Endothelial cell of umbilical vein (primary cell): ENCODE measurements around the gene OSBP2. TPM values are rescaled to one million over a fixed set of nuclear protein-coding genes. Genes with fewer than 3 reads are reported as not detected.

Experiments
- BruUV-seq: library from RNA; stranded (reverse); fragments of 400-500 nt; replicated peaks from 2 replicates; lab custom pipeline; 2021; lab: Mats Ljungman, UMichigan
- CTCF ChIA-PET: fragments of 300-600, 350-600 bp; sonication (Branson Sonifier 250); formaldehyde crosslinking; loops from one replicate; lab custom pipeline; 2021; ENCODE audit warnings: antibody characterized with exemption, inconsistent platforms; lab: Charles Lee
- POLR2A ChIA-PET: fragments of 300-600, 350-600 bp; sonication (Branson Sonifier 250); formaldehyde crosslinking; loops from one replicate; lab custom pipeline; 2021; ENCODE audit warnings: antibody characterized with exemption, inconsistent platforms; lab: Charles Lee
- DNase-seq: peaks from one replicate; pipeline ENCODE4 v3.0.0-alpha.2; 2011; ENCODE audit warnings: low read depth, low spot score
- FAIRE-seq: peaks from 2 replicates; lab custom pipeline; 2011; peaks lifted over from hg19 to GRCh38; lab: Jason Lieb, UNC
- H2AFZ ChIP-seq: 2 replicates; pipeline ENCODE4 v1.6.0; 2012; ENCODE audit warnings: low read depth, low read length, control low read depth, inconsistent platforms
- H3K27ac ChIP-seq: 2 replicates; pipeline ENCODE4 v1.5.1; 2011; ENCODE audit warnings: low read depth, mild to moderate bottlenecking, control low read depth, low read length, moderate library complexity; ENCODE audit not compliant: insufficient read depth
- H3K27me3 ChIP-seq, 2 experiments: 2 replicates each; pipeline versions ENCODE4 v1.6.0 to v1.6.1; 2011; ENCODE audit warnings: low read length in 2 of 2, mixed read lengths in 1 of 2; ENCODE audit not compliant: control insufficient read depth in 2 of 2, insufficient read depth in 2 of 2
- H3K36me3 ChIP-seq, 2 experiments: 2 replicates in 1 of 2; 3 replicates in 1 of 2; pipeline ENCODE4 v1.5.1; 2011; ENCODE audit warnings: low read length in 2 of 2, mild to moderate bottlenecking in 1 of 2, moderate library complexity in 1 of 2; ENCODE audit not compliant: control insufficient read depth in 2 of 2, insufficient read depth in 2 of 2; ENCODE audit errors: extremely low read depth in 1 of 2
- H3K4me1 ChIP-seq: 3 replicates; pipeline ENCODE4 v1.5.1; 2011; ENCODE audit warnings: mild to moderate bottlenecking, low read length; ENCODE audit not compliant: control insufficient read depth, insufficient read depth; ENCODE audit errors: extremely low read depth
- H3K4me2 ChIP-seq: 2 replicates; pipeline ENCODE4 v1.6.1; 2011; ENCODE audit warnings: low read length, control low read depth, mixed read lengths; ENCODE audit not compliant: insufficient read depth
- H3K4me3 ChIP-seq, 3 experiments: fragments of 200-600 bp in 1 of 3; sonication (generic), shearing (Covaris generic) in 1 of 3; replicated peaks in 1 of 3; 2 replicates each; pipeline ENCODE4 v1.5.1; 2011 to 2016; ENCODE audit warnings: control low read depth in 3 of 3, low read length in 3 of 3, mild to moderate bottlenecking in 2 of 3, inconsistent platforms in 1 of 3, low read depth in 1 of 3, moderate library complexity in 1 of 3; ENCODE audit not compliant: insufficient read depth in 1 of 3
- H3K79me2 ChIP-seq: 2 replicates; pipeline ENCODE4 v1.6.0; 2012; ENCODE audit warnings: low read length, inconsistent platforms; ENCODE audit not compliant: control insufficient read depth, insufficient read depth
- H3K9ac ChIP-seq: replicated peaks from 2 replicates; pipeline ENCODE3; 2011; ENCODE audit warnings: low read length, control low read depth; ENCODE audit not compliant: insufficient read depth; ENCODE audit errors: extremely low read depth
- H3K9me1 ChIP-seq: replicated peaks from 3 replicates; pipeline ENCODE4 v1.6.0; 2011; ENCODE audit warnings: mild to moderate bottlenecking, low read length; ENCODE audit not compliant: control insufficient read depth, insufficient read depth; ENCODE audit errors: extremely low read depth
- H3K9me3 ChIP-seq: replicated peaks from 2 replicates; pipeline ENCODE4 v1.5.1; 2012; ENCODE audit warnings: low read length, inconsistent platforms; ENCODE audit not compliant: control insufficient read depth, insufficient read depth
- H4K20me1 ChIP-seq: replicated peaks from 2 replicates; pipeline ENCODE3; 2011; ENCODE audit warnings: mild to moderate bottlenecking, low read length; ENCODE audit not compliant: control insufficient read depth, insufficient read depth; ENCODE audit errors: extremely low read depth
- CTCF ChIP-seq, 2 donors: IDR thresholded peaks; 1 replicate in 1 of 2; 2 replicates in 1 of 2; pipeline ENCODE4 v1.5.1; 2011; ENCODE audit warnings: low read length in 2 of 2, mild to moderate bottlenecking in 2 of 2, moderate library complexity in 2 of 2, control low read depth in 1 of 2, inconsistent platforms in 1 of 2, low read depth in 1 of 2; ENCODE audit not compliant: insufficient read depth in 1 of 2; ENCODE audit errors: extremely low read depth in 1 of 2
- FOS ChIP-seq: IDR thresholded peaks from 2 replicates; pipeline ENCODE4 v1.6.1; 2011; ENCODE audit warnings: mild to moderate bottlenecking, low read length, moderate library complexity, borderline replicate concordance; ENCODE audit not compliant: insufficient read depth
- JUN ChIP-seq: IDR thresholded peaks from 2 replicates; pipeline ENCODE4 v1.6.1; 2011; ENCODE audit warnings: borderline replicate concordance, low read depth; ENCODE audit not compliant: insufficient read length, insufficient read depth
- dilution Hi-C: fragments of 300-500 bp; cut with MboI; formaldehyde crosslinking; loops from one replicate; pipeline ENCODE4 v1.15.0; 2019; ENCODE audit warnings: low sequenced_read_pairs; ENCODE audit not compliant: extremely low pct_ligation_motif_present
- intact Hi-C: fragments of 100-400 bp; cut with micrococcal nuclease; formaldehyde crosslinking; loops from one replicate; pipeline ENCODE4 v1.10.0; 2022
- polyA plus RNA-seq, 4 experiments: library from polyadenylated mRNA; depleted of rRNA in 3 of 4; stranded (reverse) in 3 of 4; unstranded in 1 of 4; fragments of >200 nt; gene quantifications; 2 replicates each; pipeline versions ENCODE4 v1.2.1 to v1.2.3, GENCODE V29; 2011 to 2012; ENCODE audit warnings: missing spikeins in 1 of 4
- total RNA-seq: library from RNA; stranded (reverse); gene quantifications from 2 replicates; pipeline ENCODE4 v1.2.3, GENCODE V29; 2021

The OSBP2 gene
- total and polyA plus RNA-seq, 2 donors (not counting 3 experiments of a cell fraction or from before 2014, with no cell fraction given), result 4.1 to 7.5 TPM

GRCh38 chr22:30755759-30756124 is 61.1 kb downstream of the OSBP2 start:
- POLR2A ChIA-PET, result interaction anchor here (1.0 to 1.9 kb wide), 2 partner anchors 120 to 121 kb away, joined by 6 to 9 read pairs; partner anchors contain the start of gene SLC35E4
- H2AFZ ChIP-seq, result no peak overlapping the region
- H3K9me1 ChIP-seq, result no peaks in the 10 kb centered on the region
- DNase-seq (no peak), FAIRE-seq (no peak)
- H3K4me3 ChIP-seq, result no peak overlapping the region
- intact Hi-C loops, result loop anchor here (1.0 kb wide), 5 partner anchors 61 to 310 kb away; partner anchors contain the start of genes OSBP2 and TCN2
- no peaks in the 10 kb centered on the region for H4K20me1 ChIP-seq
- no peaks in the 10 kb centered on the region for H3K79me2 ChIP-seq
- H3K9me3 ChIP-seq, result no peaks in the 10 kb centered on the region
- BruUV-seq, result no TSS peak
- CTCF ChIA-PET, result interaction anchor here (0.9 to 7.1 kb wide), 46 partner anchors 10 to 468 kb away, joined by 3 to 486 read pairs (median 8); partner anchors contain the start of genes DUSP18, GAL3ST1, OSBP2 and PES1
- no peak overlapping the region for H3K4me2 ChIP-seq
- no peaks in the 10 kb centered on the region for H3K27me3 ChIP-seq
- H3K4me1 ChIP-seq, result no peaks in the 10 kb centered on the region
- no peak overlapping the region for H3K9ac ChIP-seq
- dilution Hi-C loops, result no loop called here
- no peak overlapping the region for H3K27ac ChIP-seq
- no peaks in the 10 kb centered on the region for H3K36me3 ChIP-seq
- TF ChIP-seq CTCF (IDR thresholded peaks at IDR 0.05; ENCODE audit: extremely low read depth in 1 of 2, insufficient read depth in 1 of 2, low read depth in 1 of 2, low read length in 2 of 2), result peak in 1 of 2 donors; percentile 2
- no peak for TF ChIP-seq JUN

GRCh38 chr22:30763815-30764673 is 69.4 kb downstream of the OSBP2 start:
- intact Hi-C loops, result loop anchor here (1.0 kb wide), 6 partner anchors 102 to 467 kb away; no protein-coding TSS in a partner anchor

More at GRCh38 chr22:30763815-30764673, 69.4 kb downstream of the OSBP2 start:
- DNase-seq (peak; percentile 77), FAIRE-seq (peak; percentile 96)
- Histone ChIP-seq H2AFZ (no peak overlapping the region), H3K9ac (no peak overlapping the region), H3K9me3 (no peaks in the 10 kb centered on the region), H3K79me2 (no peaks in the 10 kb centered on the region), H3K27me3 (no peaks in the 10 kb centered on the region), H3K4me1 (no peaks in the 10 kb centered on the region), H3K4me2 (no peak overlapping the region), H3K36me3 (no peaks in the 10 kb centered on the region), H4K20me1 (no peaks in the 10 kb centered on the region), H3K4me3 (no peak overlapping the region), H3K27ac (no peak overlapping the region), H3K9me1 (no peaks in the 10 kb centered on the region)
- POLR2A ChIA-PET, result interaction anchor here (1.1 kb wide), 1 partner anchor 317 kb away, joined by 3 read pairs; the partner anchor contains the start of gene SMTN
- TF ChIP-seq FOS (no peak), CTCF (IDR thresholded peaks at IDR 0.05; ENCODE audit: extremely low read depth in 1 of 2, insufficient read depth in 1 of 2, low read depth in 1 of 2, low read length in 2 of 2) (peak; percentile 67 to 71)
- dilution Hi-C loops, result no loop called here
- BruUV-seq, result no TSS peak
- CTCF ChIA-PET, result interaction anchor here (0.6 to 7.5 kb wide), 29 partner anchors 7 to 465 kb away, joined by 3 to 231 read pairs (median 5); partner anchors contain the start of gene SLC35E4
